ENCODE data around the gene LCAT.
A peak's percentile ranks its signal among the peaks of the same experiment; 100 is the strongest.
"Not testable (repeated sequence)": the region's sequence is repeated elsewhere in the genome, so short reads cannot be mapped to it uniquely, and the experiment has no call there.

The LCAT gene

GRCh38 chr16:67946966-67947558 is 3.1 kb upstream of the LCAT start:
- no peak for DNase-seq

GRCh38 chr16:67946128-67946569 is 2.2 kb upstream of the LCAT start:
- no peak for DNase-seq

GRCh38 chr16:67945392-67945933 is 1.5 kb upstream of the LCAT start:
- no peak for DNase-seq

- DNase-seq, result no peak
Observed at GRCh38 chr16:67944690-67945391, 921 bp upstream of the LCAT start.

DNA sequence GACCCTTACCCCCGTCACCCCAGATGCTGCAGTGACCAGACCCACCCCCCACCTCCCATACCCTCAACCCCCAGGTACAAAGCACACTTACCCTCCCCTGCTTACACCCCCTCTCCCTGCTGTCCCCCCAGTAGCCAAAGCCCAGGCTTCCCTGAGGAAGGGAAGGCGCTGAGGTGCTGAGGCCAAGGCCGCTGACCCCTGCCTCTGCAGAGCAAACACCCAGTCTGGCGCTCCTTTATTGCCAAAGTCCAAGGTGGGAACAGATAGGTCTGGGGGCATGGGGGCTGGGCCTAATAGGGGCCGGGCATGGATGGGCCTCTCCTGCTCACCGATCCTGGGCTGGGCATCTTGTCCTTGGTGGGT is 683 bp downstream of the LCAT start:
- no peak for DNase-seq

- DNase-seq, result no peak
Observed at GRCh38 chr16:67942510-67943255, 1.2 kb downstream of the LCAT start.

DNA sequence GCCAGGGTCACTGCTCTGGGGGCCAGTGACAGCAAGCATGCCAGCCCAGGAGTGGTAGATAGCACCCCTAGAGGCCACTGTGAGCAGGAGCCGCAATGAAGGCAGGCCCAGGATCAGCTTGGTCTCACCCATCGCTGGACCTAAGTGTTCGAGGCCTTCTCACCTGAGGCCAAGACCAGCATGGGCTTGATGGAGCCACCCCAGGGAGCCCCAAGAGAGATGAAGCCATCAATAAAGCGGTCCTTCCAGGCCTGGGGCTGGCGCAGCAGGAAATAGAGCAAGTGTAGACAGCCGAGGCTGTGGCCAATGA is 1.8 kb downstream of the LCAT start:
- peak in 2 of 5 experiments; percentile 15 to 42 for DNase-seq

GRCh38 chr16:67941469-67942199 is 2.3 kb downstream of the LCAT start:
- DNase-seq, result no peak

DNA sequence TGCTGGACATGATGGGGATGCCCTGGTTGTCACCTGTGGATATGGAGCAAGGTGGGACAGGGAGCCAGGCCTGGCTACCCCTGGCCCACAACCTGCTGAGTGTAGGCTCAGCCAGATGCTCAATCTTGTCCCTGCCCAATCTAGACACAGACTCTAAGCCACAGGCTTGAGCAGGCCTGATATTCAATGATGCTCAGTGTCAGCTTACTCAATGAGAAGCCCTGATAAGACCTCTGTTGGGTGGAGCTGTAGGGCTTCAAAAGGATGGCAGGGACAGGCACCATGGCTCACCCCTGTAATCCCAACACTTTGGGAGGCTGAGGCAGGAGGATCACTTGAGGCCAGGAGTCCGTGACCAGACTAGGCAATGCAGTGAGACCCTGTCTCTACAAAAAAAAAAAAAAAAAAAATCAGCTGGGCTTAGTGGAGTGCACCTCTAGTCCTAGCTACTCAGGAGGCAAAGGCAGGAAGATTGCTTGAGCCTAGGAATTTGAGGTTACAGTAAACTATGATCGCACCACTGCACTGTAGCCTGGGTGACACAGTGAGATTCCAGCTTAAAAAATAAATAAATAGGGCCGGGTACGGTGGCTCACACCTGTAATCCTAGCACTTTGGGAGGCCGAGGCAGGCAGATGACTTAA is 3.4 kb downstream of the LCAT start:
- DNase-seq, result no peak

GRCh38 chr16:67939507-67940445 is 4.1 kb downstream of the LCAT start:
- peak in 3 of 5 experiments; percentile 16 to 43 (median 19) for DNase-seq

GRCh38 chr16:67937713-67938112 is 6.2 kb downstream of the LCAT start:
- DNase-seq, result not testable (repeated sequence)

- peak in 3 of 5 experiments; percentile 56 to 93 (median 62) for DNase-seq
Observed at GRCh38 chr16:67936880-67937605, 6.9 kb downstream of the LCAT start.

DNA sequence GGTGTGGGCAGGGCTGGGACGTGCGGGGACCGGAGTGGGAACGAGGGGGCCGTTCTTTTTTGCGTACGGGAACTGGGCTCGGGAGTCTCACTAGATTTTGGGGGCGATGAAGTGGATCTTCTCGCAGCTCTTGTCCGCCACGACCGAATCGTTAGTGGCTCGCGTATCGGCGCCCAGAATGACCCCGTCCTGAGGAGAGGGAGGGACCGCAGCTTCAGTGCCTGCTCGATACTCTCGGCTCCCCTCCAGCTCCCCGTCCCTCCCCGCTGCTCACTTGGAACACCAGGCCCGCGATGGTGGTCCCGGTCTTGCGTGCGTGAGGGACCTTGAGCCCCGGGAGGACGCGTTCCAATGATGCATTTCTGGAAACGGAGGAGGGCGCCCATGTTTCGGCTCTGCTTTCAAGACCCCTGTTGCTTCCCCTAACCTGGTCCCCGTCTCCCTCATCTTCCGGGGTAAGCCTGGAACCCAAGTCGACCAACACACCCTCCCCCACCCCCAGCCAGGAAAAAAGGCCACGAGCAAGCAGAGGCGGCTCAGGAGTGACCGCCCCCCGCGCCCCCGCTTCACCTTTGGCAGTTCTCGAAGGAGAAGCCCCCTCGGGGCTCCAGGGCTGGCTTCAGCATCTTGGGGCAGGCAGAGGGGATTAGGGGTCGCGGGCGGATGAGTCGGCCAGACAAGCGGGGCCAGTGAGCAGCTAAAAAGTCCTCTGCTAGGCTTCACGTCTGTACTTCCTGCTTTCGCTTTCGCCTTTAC is 7.6 kb downstream of the LCAT start, which contains the start of gene PSMB10:
TSS of gene PSMB10 (minus strand) at position 727 of the 756 bp plus-strand sequence. CDS start at position 626, 101 bp downstream.
- peak in 4 of 5 experiments; percentile 21 to 74 (median 50) for DNase-seq

DNA sequence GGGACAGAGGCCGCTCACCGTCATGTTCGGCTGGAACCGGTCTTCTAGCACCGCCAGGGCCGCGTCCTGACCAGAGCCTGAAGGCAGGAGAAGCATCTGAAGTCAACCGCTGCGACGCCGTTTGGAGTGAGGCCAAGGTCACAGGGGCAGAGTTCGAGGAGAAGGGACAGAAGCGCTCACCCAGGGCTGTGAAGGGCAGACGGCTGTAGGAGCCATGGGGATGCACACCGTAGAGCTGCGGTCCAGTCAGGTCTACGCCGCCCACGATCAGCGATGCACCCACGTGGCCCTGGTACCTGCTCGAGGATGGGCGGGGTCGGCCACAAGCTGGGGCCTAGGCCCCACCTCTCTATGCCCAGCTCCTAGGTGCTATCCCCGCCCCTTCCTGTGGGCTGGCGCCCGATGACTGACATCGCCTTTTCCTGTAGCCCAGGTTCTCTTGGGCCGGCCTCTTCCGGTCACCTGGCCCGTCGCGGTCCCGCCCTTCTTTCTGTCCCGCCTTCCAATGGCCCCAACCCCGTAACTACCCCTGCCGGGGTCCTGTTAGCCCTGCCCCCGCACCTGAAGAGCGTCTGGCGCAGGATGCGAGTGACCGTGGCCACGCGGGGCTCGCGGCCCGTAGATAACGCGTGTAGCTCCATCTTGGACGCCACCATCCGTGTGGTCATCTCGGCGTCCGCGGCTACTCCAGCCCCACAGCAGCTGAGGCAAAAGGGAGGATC is 8.4 kb downstream of the LCAT start:
- DNase-seq, result peak; percentile 87 to 98 (median 93)

DNA sequence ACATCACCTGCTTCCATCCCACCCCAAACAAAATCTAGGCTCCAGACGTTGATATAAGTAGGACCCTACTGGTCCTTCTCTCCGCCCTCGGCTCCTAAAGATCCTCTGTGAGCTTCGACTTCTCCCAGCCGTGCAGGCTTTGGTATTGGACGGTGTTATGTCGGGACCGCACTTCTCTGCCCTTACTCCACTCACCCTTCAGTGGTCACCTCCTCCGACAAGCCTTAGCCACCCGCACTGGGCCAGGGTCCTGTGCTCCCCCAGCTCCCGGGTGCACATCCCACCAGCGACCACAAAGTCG is 8.9 kb downstream of the LCAT start:
- DNase-seq, result no peak

DNA sequence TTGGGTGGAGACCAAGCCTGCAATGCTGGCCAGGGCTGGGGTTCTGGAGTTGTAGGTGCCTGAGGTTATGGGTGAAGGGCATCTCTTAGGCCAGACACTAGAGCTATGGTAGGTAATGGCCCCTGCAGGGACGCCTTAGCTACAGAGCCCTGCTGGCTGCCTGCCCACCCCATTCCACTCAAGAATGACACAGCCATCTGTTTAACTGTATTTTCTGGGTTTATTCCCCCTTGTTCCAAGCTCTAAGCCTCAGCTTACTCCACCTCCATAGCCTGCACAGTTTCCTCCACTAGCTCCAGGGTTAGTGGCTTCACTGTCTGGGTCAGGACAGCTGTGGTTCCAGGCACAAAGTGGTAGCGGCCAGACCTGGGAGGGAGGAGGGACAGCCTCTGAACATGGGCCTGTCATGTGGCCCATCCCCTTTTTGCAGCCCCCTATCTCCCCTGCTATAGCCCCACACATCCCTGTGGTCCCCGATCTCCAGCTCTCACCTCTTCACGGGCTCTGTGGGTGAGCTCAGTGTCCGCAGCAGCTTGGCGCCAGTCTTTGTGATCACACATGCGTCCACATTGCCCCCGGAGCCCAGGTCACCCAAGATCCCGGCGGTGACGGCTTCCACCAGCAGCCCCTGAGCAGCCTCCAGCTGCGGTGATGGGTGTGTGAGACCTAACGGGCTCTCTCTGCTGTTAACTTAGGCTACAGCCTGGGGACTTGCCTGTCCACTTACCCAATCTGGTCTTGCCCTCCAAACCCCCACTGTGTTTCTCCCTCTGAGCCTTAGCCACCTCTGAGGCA is 9.4 kb downstream of the LCAT start:
- DNase-seq, result no peak

GRCh38 chr16:67933805-67934204 is 10.1 kb downstream of the LCAT start:
- no peak for DNase-seq

DNA sequence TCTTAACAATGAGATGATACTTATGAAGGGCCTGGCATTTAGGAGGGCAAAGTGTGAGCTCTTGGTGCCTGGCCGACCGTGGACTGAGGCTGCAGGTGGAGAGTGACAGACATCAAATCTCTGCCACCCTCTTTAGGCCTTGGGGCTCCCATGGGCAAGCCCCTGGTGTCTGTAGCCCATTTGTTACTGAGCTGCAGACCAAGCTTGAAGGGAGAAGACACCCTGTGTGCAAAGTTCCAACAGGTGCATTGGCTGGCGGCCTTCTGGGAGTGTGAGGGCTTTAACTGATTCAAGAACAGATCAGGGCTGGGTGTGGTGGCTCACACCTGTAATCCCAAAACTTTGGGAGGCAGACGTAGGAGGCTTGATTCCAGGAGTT is 11.5 kb downstream of the LCAT start:
- no peak for DNase-seq
